Measurements from ENCODE around the gene MRPL46. TPM values are rescaled to one million over a fixed set of nuclear protein-coding genes. Genes with fewer than 3 reads are reported as not detected.
A peak's percentile ranks its signal among the peaks of the same experiment; 100 is the strongest.
"Not testable (repeated sequence)": the region's sequence is repeated elsewhere in the genome, so short reads cannot be mapped to it uniquely, and the experiment has no call there.

The MRPL46 gene
- total and polyA plus RNA-seq, 2 of the 8 experiments (the other 6 are each of a cell fraction or from before 2014, with no cell fraction given), result 17.2 to 24.5 TPM

DNA sequence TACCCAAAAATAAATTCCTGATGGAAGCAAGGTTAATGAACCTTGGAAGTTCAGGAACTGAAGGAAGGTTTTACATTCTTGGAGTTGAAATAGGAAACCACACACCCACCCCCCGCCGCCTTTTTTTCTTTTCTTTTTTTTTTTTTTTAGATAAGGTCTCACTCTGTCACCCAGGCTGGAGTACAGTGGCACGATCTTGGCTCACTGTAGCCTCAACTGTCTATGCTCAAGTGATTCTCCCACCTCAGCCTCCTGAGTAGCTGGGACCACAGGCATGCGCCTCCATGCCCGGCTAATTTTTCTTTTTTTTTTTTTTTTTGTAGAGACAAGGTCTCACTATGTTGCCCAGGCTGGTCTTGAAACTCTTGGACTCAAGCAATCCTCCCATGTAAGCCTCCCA is 33.1 kb downstream of the MRPL46 start:
- H4K5ac ChIP-seq (ENCODE audit: insufficient read length, low read depth, low read length); H4K20me1 ChIP-seq (replicated peaks in 1 of 2; ENCODE audit: control insufficient read depth in 1 of 2, insufficient read depth in 2 of 2, low read length in 2 of 2); H3K27me3 ChIP-seq (replicated peaks in 1 of 4; ENCODE audit: control insufficient read depth in 3 of 4, extremely low read depth in 1 of 4, insufficient read depth in 3 of 4, low read length in 3 of 4); FAIRE-seq; H2BK5ac ChIP-seq (ENCODE audit: low read depth, low read length); H3K23me2 ChIP-seq (ENCODE audit: low read depth, low read length); H3K4me1 ChIP-seq (replicated peaks in 1 of 4; ENCODE audit: control insufficient read depth in 3 of 4, insufficient read depth in 4 of 4, low read length in 3 of 4); H4K8ac ChIP-seq (ENCODE audit: extremely low read depth, insufficient read depth, low read length); H3K27ac ChIP-seq (ENCODE audit: low read depth, low read length); H2AFZ ChIP-seq (ENCODE audit: low read length); H4K91ac ChIP-seq (replicated peaks; ENCODE audit: insufficient read length, low read length); H3K23ac ChIP-seq (ENCODE audit: insufficient read length); H2BK15ac ChIP-seq (ENCODE audit: low read length); H2BK120ac ChIP-seq (replicated peaks; ENCODE audit: low read depth, low read length); H3K9ac ChIP-seq (replicated peaks in 1 of 4; ENCODE audit: extremely low read depth in 1 of 4, low read depth in 3 of 4, low read length in 3 of 4); H3K4ac ChIP-seq (replicated peaks; ENCODE audit: insufficient read length, low read depth, low read length); CTCF ChIA-PET (ENCODE audit: partially characterized antibody); H2AK5ac ChIP-seq (ENCODE audit: low read depth, low read length); H3K79me2 ChIP-seq (ENCODE audit: control insufficient read depth in 1 of 2, insufficient read depth in 2 of 2, low read length in 2 of 2); H3K14ac ChIP-seq (ENCODE audit: insufficient read length); H3K9me3 ChIP-seq (ENCODE audit: insufficient read depth in 2 of 2, low read depth in 1 of 2, low read length in 1 of 2); H3K79me1 ChIP-seq (ENCODE audit: low read depth, low read length); POLR2A ChIA-PET (ENCODE audit: partially characterized antibody); H3K56ac ChIP-seq (replicated peaks; ENCODE audit: insufficient read length, low read depth, low read length); H2BK12ac ChIP-seq (ENCODE audit: low read depth, low read length); H3K18ac ChIP-seq (ENCODE audit: extremely low read depth, low read length); H3K4me2 ChIP-seq (ENCODE audit: insufficient read depth in 1 of 2, low read depth in 2 of 2, low read length in 2 of 2); H3K36me3 ChIP-seq (ENCODE audit: control insufficient read depth in 2 of 4, insufficient read depth in 4 of 4, low read length in 3 of 4); DNase-seq (ENCODE audit: low read depth in 1 of 2, low spot score in 2 of 2); H2BK20ac ChIP-seq (ENCODE audit: low read length): not testable (repeated sequence)
- 60% methylated on average over 3 of the region's 5 CpGs; no CpG with 5 or more reads in 1 of the 2 experiments for WGBS, 2 experiments (ENCODE audit: extremely low coverage in 1 of 2, insufficient coverage in 1 of 2, insufficient read length in 1 of 2, insufficient replicate concordance in 2 of 2, low coverage in 1 of 2, low lambda C conversion rate in 2 of 2, missing lambda C conversion rate in 1 of 2)
- H3K4me3 ChIP-seq (ENCODE audit: extremely low read depth in 1 of 4, insufficient read depth in 2 of 4, low read depth in 3 of 4, low read length in 4 of 4), result peak overlapping the region in 1 of 4 experiments; percentile 1; a peak in 1 of 8 replicates

All from H1 (cell line).